ENCODE results near the gene SPX.

Gene SPX

GRCh38 chr12:21539797-21540196, 13.7 kb downstream of the SPX start:
- no peak for DNase-seq

- DNase-seq: no peak
Measured at GRCh38 chr12:21541773-21542172, 15.7 kb downstream of the SPX start.

GRCh38 chr12:21542403-21542802, 16.3 kb downstream of the SPX start:
- DNase-seq: no peak

GRCh38 chr12:21543151-21543550, 17.1 kb downstream of the SPX start:
- DNase-seq: no peak

- DNase-seq: no peak
Measured at GRCh38 chr12:21545557-21545956, 19.5 kb downstream of the SPX start.

- no peak for DNase-seq
Measured at GRCh38 chr12:21546716-21547115, 20.6 kb downstream of the SPX start.

GRCh38 chr12:21547437-21547836, 21.3 kb downstream of the SPX start:
- DNase-seq: no peak

GRCh38 chr12:21551841-21552465, 25.9 kb downstream of the SPX start:
- no peak for DNase-seq

GRCh38 chr12:21552635-21553328, 26.7 kb downstream of the SPX start:
- DNase-seq: no peak

GRCh38 chr12:21553329-21553675, 27.2 kb downstream of the SPX start:
- DNase-seq: no peak

- DNase-seq: no peak
Measured at GRCh38 chr12:21558100-21558679, 32.1 kb downstream of the SPX start.

- no peak for DNase-seq
Measured at GRCh38 chr12:21559855-21560569, 33.9 kb downstream of the SPX start.

GRCh38 chr12:21561158-21561557, 35.1 kb downstream of the SPX start:
- no peak for DNase-seq

GRCh38 chr12:21562859-21563258, 36.8 kb downstream of the SPX start:
- no peak for DNase-seq

- no peak for DNase-seq
Measured at GRCh38 chr12:21566223-21566906, 40.3 kb downstream of the SPX start.

GRCh38 chr12:21566907-21567394, 40.9 kb downstream of the SPX start:
- DNase-seq: no peak

- no peak for DNase-seq
Measured at GRCh38 chr12:21568115-21568514, 42.0 kb downstream of the SPX start.

- DNase-seq: no peak
Measured at GRCh38 chr12:21571046-21571445, 45.0 kb downstream of the SPX start.

GRCh38 chr12:21573733-21574358, 47.8 kb downstream of the SPX start:
- no peak for DNase-seq

- no peak for DNase-seq
Measured at GRCh38 chr12:21576431-21576830, 50.3 kb downstream of the SPX start.

- no peak for DNase-seq
Measured at GRCh38 chr12:21577516-21577915, 51.4 kb downstream of the SPX start.

- no peak for DNase-seq
Measured at GRCh38 chr12:21580748-21581516, 54.8 kb downstream of the SPX start.

Data from T-helper 9 cell (primary cell).